GM21528 (cell line): Measurements from ENCODE around the gene CAMKK1.
A peak's percentile ranks its signal among the peaks of the same experiment; 100 is the strongest.
"Not testable (repeated sequence)": the region's sequence is repeated elsewhere in the genome, so short reads cannot be mapped to it uniquely, and the experiment has no call there.

Experiments
- ATAC-seq: cut with Tn5 transposase; IDR thresholded peaks from one replicate; pipeline ENCODE4 v1.9.1; 2021; ENCODE audit warnings: mild to moderate bottlenecking, moderate library complexity; ENCODE audit not compliant: unreplicated experiment, low FRiP score

CAMKK1 gene

GRCh38 chr17:3851461-3852100 lies 41.3 kb downstream of the CAMKK1 start:
- ATAC-seq: no peak

GRCh38 chr17:3848229-3848835 lies 44.5 kb downstream of the CAMKK1 start:
- ATAC-seq: no peak

- ATAC-seq: no peak
These were observed 45.6 kb downstream of the CAMKK1 start for GRCh38 chr17:3847165-3847670.

GRCh38 chr17:3846437-3847164 lies 46.3 kb downstream of the CAMKK1 start:
- no peak for ATAC-seq

- ATAC-seq: peak; percentile 89
These were observed 47.0 kb downstream of the CAMKK1 start, which contains the start of gene NCBP3 for GRCh38 chr17:3845621-3846436. Gene NCBP3 (minus strand): TSS chr17:3846246. CDS start chr17:3846223, 23 bp downstream.

GRCh38 chr17:3845291-3845620 lies 47.6 kb downstream of the CAMKK1 start:
- peak; percentile 16 for ATAC-seq

- not testable (repeated sequence) for ATAC-seq
These were observed 48.3 kb downstream of the CAMKK1 start for GRCh38 chr17:3844556-3844955.

- ATAC-seq: no peak
These were observed 48.8 kb downstream of the CAMKK1 start for GRCh38 chr17:3843935-3844516.

- ATAC-seq: no peak
These were observed 54.6 kb downstream of the CAMKK1 start for GRCh38 chr17:3838206-3838605.

- no peak for ATAC-seq
These were observed 56.3 kb downstream of the CAMKK1 start for GRCh38 chr17:3836551-3836950.

GRCh38 chr17:3835410-3836229 lies 57.2 kb downstream of the CAMKK1 start:
- no peak for ATAC-seq

GRCh38 chr17:3834811-3835210 lies 58.0 kb downstream of the CAMKK1 start:
- no peak for ATAC-seq

- no peak for ATAC-seq
These were observed 64.0 kb downstream of the CAMKK1 start for GRCh38 chr17:3828852-3829232.

GRCh38 chr17:3828151-3828851 lies 64.6 kb downstream of the CAMKK1 start:
- no peak for ATAC-seq

- no peak for ATAC-seq
These were observed 65.6 kb downstream of the CAMKK1 start for GRCh38 chr17:3827124-3827773.

- no peak for ATAC-seq
These were observed 66.7 kb downstream of the CAMKK1 start for GRCh38 chr17:3826191-3826590.

GRCh38 chr17:3821101-3821500 lies 71.8 kb downstream of the CAMKK1 start:
- ATAC-seq: no peak

- ATAC-seq: no peak
These were observed 74.1 kb downstream of the CAMKK1 start for GRCh38 chr17:3818786-3819185.
